ENCODE measurements around the gene PDZD11.
"Not testable (repeated sequence)": the region's sequence is repeated elsewhere in the genome, so short reads cannot be mapped to it uniquely, and the experiment has no call there.

Gene PDZD11

DNA sequence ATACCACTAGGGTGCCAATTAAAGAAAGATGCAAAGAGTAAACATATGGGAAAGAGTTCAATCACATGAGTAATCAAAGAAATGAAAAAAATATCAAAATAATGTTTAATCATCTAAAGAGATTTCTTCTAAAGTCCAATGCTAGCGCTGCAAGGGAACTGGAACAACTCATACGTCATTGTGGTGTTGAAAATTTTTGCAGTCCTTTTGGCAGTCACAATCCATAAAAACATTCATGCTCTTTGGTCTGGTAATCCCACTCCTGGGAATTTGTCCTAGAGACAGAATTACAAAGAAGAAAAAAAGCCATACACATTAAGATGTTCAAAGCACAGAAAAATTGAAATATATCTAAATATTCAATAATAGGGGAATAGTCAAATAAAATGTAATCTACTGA lies 34.3 kb downstream of the PDZD11 start:
- peak; percentile 38 for FAIRE-seq

DNA sequence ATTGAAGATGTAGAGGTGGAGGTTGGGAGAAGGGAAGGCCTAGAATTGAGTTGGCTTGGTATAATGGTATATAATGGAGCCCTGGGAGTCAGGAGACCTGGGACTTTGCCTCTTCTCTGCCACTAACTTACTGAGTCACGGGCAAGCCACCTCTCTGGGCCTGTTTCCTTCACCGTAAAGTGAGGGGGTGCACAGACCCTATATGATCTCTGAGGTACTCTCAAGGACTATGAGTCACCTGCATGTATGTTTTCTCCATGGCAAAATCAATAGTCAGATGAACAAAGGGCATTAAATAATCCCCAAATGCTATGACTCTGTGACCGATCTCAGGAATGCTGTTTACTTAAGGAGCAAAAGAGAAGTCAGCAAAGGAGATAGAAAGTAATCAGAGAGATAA lies 34.8 kb downstream of the PDZD11 start:
- no peak for FAIRE-seq

DNA sequence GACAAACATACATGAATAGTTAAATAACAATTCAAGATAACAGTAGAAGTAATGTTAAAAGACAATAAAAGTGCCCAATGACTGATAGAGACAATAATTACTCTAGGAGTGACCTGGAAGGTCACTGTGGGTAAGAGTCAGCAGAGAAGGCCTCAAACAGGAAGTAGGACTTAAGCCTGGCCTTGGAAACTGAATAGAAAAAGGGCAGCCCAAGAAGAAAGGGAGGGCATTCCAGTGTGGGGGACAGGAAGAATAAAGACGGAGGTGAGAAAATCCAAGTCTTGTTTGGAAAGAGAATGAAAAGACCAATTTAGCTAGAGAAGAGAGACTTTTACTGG lies 35.7 kb downstream of the PDZD11 start:
- no peak for FAIRE-seq

DNA sequence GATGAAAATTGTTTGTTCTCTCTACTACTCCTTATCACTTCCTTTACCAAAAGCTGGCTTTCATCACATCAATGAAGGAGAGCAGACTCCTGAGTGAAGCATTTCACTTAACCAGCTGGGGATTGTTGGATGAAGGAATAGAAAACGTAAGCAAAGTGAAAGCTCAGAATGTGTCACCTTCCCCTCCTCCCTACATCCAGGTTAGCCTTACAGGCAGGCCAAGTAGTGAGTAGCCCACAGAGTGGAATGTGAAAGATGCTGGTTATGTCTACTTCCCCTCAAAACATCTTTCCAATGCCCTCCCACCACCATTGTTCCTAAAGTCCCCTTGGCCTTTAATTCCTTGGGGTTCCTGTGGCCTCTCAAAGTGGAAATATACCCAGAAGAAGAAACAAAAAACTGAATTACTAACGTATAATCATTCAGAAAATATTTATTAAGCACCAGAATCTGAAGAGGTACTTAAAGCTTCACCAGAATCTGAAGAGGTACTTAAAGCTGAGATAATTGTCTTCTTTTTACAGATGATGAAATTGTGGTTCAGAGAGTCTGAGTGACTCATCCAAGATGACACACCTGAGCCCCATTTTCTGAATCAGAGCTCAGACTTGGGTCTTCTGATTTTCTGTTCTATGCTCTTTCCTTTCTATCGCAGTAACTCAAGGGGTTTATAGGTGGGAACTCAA lies 36.2 kb downstream of the PDZD11 start:
- no peak for FAIRE-seq

DNA sequence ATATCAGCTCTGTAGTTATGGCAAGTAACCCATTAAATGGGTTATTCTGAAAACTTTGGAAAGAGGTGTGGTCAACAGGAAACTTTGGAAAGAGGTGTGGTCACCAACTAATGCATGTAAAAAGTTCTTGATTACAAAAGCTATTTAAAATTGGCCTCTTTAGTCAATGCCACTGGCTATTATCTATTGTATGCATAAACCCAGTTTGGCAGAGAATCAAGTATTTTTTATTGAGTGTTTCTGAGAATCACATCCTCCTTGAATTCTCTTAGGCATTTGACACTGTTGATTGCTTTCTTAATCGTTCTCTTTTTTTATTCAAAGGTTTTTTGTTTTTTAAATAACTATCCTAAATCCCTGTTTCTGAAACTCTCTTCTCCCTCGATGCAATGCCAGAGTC lies 37.2 kb downstream of the PDZD11 start:
- FAIRE-seq, result no peak

DNA sequence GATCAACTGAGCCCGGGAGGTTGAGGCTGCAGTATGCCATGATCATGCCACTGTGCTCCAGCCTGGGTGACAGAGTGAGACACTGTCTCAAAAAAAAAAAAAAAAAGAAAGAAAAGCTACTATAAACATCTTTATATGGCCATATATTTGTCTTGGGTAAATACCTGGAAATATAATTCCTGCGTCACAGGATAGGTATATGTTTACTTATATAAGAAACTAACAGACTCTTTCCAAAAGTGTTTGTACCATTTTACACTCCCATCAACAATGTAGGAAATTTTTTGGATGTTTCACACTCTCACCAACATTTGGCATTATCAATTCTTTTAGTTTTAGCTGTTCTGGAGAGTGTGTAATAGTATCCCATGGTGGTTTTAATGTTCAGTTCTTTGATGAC lies 42.5 kb downstream of the PDZD11 start:
- FAIRE-seq, result peak; percentile 24

DNA sequence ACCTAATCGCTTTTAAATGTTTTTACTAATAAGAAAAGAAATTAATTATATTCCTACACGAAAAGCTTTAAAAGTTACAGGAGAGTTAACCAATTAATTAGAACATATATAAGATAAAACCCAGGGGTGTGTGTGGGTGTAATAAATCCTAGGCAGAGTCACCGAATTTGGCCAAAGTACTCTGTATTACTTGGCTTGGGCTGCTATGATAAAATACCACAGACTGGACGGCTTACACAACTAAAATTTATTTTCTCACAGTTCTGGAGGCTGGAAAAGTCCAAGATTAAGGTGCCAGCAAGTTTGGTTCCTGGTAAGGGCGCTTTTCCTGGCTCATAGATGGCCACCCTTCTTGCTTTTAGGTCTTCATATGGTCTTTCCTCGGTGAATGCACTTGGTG lies 44.8 kb downstream of the PDZD11 start:
- no peak for FAIRE-seq

DNA sequence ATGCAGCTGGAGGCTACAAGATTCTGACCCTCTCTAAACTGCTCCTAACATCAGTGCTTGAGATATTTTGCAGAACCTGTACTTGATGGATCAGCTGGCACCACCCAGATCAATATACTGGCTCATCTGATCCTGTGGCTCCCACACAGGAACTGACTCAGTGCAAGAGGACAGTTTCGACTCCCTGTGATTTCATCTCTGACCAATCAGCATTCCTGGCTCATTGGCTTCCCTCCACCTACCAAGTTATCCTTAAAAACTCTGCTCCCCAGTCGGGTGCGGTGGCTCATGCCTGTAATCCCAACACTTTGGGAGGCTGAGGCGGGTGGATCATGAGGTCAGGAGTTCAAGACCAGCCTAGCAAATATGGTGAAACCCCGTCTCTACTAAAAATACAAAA lies 46.1 kb downstream of the PDZD11 start:
- not testable (repeated sequence) for FAIRE-seq

DNA sequence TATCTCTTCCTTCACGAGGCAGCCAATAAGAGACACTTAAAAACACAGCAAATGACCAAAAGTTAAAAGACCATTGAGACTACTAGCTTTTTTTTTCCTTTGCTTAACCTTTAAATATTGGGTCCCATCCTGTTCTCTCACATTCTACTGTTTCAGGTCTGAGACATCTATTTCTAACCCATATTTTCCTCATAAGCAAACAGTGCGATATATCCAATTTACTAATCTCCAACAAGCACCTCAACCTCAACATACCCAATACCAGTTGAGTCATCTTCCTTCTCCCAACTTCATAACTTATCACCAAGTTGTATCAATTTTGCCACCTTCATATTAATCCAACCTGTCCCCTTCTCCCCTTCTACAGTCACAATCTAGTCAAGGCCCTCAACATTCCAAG lies 48.2 kb downstream of the PDZD11 start:
- FAIRE-seq, result no peak

DNA sequence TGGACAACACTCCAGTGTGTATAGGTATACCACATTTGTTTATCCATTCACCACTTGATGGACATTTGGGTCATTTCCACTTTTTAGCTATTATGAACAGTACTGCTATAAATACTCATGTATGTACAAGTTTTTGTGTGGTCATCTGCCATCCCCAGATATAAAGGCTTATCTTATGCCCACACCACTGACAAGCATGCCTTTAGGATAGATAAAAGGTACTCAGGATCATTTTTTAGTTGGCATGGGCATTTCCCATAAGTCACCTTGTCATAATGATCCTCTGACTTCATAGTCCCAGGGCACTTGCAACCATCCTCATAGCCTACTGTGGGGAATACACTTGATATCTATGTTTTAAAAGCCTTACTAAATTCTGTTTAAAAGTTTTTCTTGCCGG lies 49.0 kb downstream of the PDZD11 start:
- FAIRE-seq, result no peak

All from colon (tissue), 2 donors.